Neural progenitor cell (in vitro differentiated cells): ENCODE data around the gene ZNF862. TPM values are rescaled to one million over a fixed set of nuclear protein-coding genes. Genes with fewer than 3 reads are reported as not detected.

Experiments
- DNase-seq: peaks from one replicate; pipeline ENCODE4 v3.0.0-alpha.2; 2016; ENCODE audit warnings: low spot score
- H2AFZ ChIP-seq: fragments of 200-600 bp; sonication (generic); replicated peaks from 2 replicates; pipeline ENCODE4 v1.6.1; 2016; ENCODE audit warnings: antibody characterized with exemption
- H3F3A ChIP-seq: fragments of 200-600 bp; sonication (generic); 2 replicates; pipeline ENCODE4 v1.6.1; 2016; ENCODE audit warnings: antibody characterized with exemption, low read depth
- H3K27ac ChIP-seq: fragments of 200-600 bp; sonication (generic); 2 replicates; pipeline ENCODE4 v1.5.1; 2016; ENCODE audit warnings: mild to moderate bottlenecking
- H3K27me3 ChIP-seq: fragments of 200-600 bp; sonication (generic); 2 replicates; pipeline ENCODE4 v1.6.1; 2016; ENCODE audit warnings: mild to moderate bottlenecking, moderate library complexity
- H3K36me3 ChIP-seq: fragments of 200-600 bp; sonication (generic); 2 replicates; pipeline ENCODE4 v1.5.1; 2016
- H3K4me1 ChIP-seq: fragments of 200-600 bp; sonication (generic); 2 replicates; pipeline ENCODE4 v1.6.1; 2016; ENCODE audit warnings: mixed run types
- H3K4me2 ChIP-seq: fragments of 200-600 bp; sonication (generic); 2 replicates; pipeline ENCODE4 v1.6.1; 2016
- H3K4me3 ChIP-seq: fragments of 200-600 bp; sonication (generic); 2 replicates; pipeline ENCODE4 v1.5.1; 2016
- H3K79me2 ChIP-seq: fragments of 200-600 bp; sonication (generic); 2 replicates; pipeline ENCODE4 v1.6.1; 2016; ENCODE audit warnings: low read depth
- H3K9ac ChIP-seq: fragments of 200-600 bp; sonication (generic); 2 replicates; pipeline ENCODE4 v1.6.1; 2016
- H3K9me3 ChIP-seq: fragments of 200-600 bp; sonication (generic); 2 replicates; pipeline ENCODE4 v1.5.1; 2016; ENCODE audit warnings: low read depth
- H4K20me1 ChIP-seq: fragments of 200-600 bp; sonication (generic); 2 replicates; pipeline ENCODE4 v1.6.1; 2016; ENCODE audit warnings: low read depth
- H3K27ac Mint-ChIP-seq: 3 replicates; pipeline ENCODE4 v1.8.0; 2021; ENCODE audit warnings: mixed read lengths
- H3K27me3 Mint-ChIP-seq: 2 replicates; pipeline ENCODE4 v1.8.0; 2022; ENCODE audit warnings: low read depth, mild to moderate bottlenecking, inconsistent platforms, moderate library complexity, mixed read lengths; ENCODE audit not compliant: insufficient read depth
- H3K36me3 Mint-ChIP-seq: 3 replicates; pipeline ENCODE4 v1.8.0; 2021; ENCODE audit warnings: mixed read lengths
- H3K4me1 Mint-ChIP-seq: 3 replicates; pipeline ENCODE4 v1.8.0; 2021; ENCODE audit warnings: mixed read lengths
- H3K4me3 Mint-ChIP-seq: 3 replicates; pipeline ENCODE4 v1.8.0; 2021; ENCODE audit warnings: mild to moderate bottlenecking, moderate library complexity, mixed read lengths
- H3K9me3 Mint-ChIP-seq: 3 replicates; pipeline ENCODE4 v1.8.0; 2020; ENCODE audit warnings: mixed read lengths
- EZH2 ChIP-seq: fragments of 200-600 bp; sonication (generic); IDR thresholded peaks from 2 replicates; pipeline ENCODE4 v1.6.1; 2017; ENCODE audit warnings: antibody characterized with exemption, mild to moderate bottlenecking, moderate library complexity
- EZH2phosphoT487 ChIP-seq: fragments of 200-600 bp; sonication (generic); IDR thresholded peaks from 2 replicates; pipeline ENCODE4 v1.6.1; 2017; ENCODE audit warnings: antibody characterized with exemption
- total RNA-seq: library from RNA; depleted of rRNA; stranded (reverse); fragments of >200 nt; gene quantifications from 2 replicates; pipeline ENCODE4 v1.2.3, GENCODE V29; 2015; ENCODE audit warnings: low replicate concordance
- TF ChIP-seq, protein P1 (sequence below): fragments of 200-600 bp; sonication (generic); IDR thresholded peaks from 2 replicates; pipeline ENCODE4 v1.5.1; 2017; ENCODE audit warnings: antibody characterized with exemption, mild to moderate bottlenecking

ZNF862 gene
- total RNA-seq, 1 donor from 2014 or later: 5.9 TPM

DNA sequence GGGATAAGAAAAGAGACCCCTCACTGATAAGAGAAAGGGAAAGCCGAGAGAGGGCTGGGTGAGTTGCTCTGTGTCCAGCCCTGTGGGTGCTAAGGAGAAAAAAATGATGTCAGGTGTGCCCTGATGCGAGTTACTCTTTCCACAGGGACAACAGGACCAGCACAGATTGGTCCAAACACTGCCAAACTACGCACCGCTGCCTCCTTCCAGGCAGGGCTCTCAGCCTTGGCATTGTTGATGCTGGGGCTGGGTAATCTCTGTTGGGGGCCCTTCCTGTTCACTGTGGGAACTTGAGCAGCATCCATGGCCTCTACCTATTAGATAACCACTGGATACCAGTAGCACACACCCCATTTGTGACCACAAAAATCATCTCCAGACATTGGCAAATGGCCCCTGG lies 25.3 kb downstream of the ZNF862 start:
- Histone ChIP-seq H3K9ac (no peak overlapping the region), H3K27me3 (no peaks in the 10 kb centered on the region), H3F3A (no peaks in the 10 kb centered on the region), H3K4me1 (no peaks in the 10 kb centered on the region), H3K4me3 (no peak overlapping the region), H4K20me1 (no peaks in the 10 kb centered on the region), H3K9me3 (no peaks in the 10 kb centered on the region), H2AFZ (no peak overlapping the region), H3K27ac (no peak overlapping the region), H3K4me2 (no peak overlapping the region), H3K79me2 (no peaks in the 10 kb centered on the region), H3K36me3 (no peaks in the 10 kb centered on the region)
- Mint-ChIP-seq H3K4me1 (no peaks in the 10 kb centered on the region), H3K36me3 (peaks cover 16% of the 10 kb centered on the region), H3K9me3 (no peaks in the 10 kb centered on the region), H3K27me3 (peaks cover 2% of the 10 kb centered on the region), H3K27ac (no peak overlapping the region), H3K4me3 (no peak overlapping the region)
- TF ChIP-seq, protein P1, sequence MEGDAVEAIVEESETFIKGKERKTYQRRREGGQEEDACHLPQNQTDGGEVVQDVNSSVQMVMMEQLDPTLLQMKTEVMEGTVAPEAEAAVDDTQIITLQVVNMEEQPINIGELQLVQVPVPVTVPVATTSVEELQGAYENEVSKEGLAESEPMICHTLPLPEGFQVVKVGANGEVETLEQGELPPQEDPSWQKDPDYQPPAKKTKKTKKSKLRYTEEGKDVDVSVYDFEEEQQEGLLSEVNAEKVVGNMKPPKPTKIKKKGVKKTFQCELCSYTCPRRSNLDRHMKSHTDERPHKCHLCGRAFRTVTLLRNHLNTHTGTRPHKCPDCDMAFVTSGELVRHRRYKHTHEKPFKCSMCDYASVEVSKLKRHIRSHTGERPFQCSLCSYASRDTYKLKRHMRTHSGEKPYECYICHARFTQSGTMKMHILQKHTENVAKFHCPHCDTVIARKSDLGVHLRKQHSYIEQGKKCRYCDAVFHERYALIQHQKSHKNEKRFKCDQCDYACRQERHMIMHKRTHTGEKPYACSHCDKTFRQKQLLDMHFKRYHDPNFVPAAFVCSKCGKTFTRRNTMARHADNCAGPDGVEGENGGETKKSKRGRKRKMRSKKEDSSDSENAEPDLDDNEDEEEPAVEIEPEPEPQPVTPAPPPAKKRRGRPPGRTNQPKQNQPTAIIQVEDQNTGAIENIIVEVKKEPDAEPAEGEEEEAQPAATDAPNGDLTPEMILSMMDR: no peak
- DNase-seq: no peak

DNA sequence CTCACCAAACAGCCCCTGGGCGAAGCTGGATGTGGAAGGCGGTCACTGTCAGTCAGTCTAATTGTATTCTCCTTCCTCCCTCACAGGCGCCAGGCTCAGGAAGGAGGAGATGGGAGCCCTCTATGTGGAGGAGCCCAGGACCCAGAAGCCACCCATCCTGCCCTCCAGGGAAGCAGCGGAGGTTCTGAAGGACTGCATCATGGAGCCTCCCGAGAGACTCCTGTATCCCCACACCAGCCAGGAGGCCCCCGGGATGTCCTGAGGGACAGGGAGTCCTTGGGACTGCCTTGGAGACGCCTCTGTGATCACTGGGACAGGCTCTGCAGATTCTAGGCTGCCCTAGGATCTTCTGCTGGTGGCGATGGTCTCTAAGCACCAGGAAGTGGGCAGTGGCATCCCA lies 25.8 kb downstream of the ZNF862 start:
- no peak overlapping the region for H3K27ac Mint-ChIP-seq
- H3F3A ChIP-seq: no peaks in the 10 kb centered on the region
- no peak overlapping the region for H2AFZ ChIP-seq
- H3K9ac ChIP-seq: no peak overlapping the region
- no peaks in the 10 kb centered on the region for H4K20me1 ChIP-seq
- H3K27me3 Mint-ChIP-seq: peaks cover 2% of the 10 kb centered on the region
- H3K27ac ChIP-seq: no peak overlapping the region
- no peaks in the 10 kb centered on the region for H3K27me3 ChIP-seq
- H3K9me3 ChIP-seq: no peaks in the 10 kb centered on the region
- no peaks in the 10 kb centered on the region for H3K36me3 ChIP-seq
- TF ChIP-seq EZH2phosphoT487 (no peak), EZH2 (no peak)
- TF ChIP-seq, protein P1: no peak
- no peak for DNase-seq
- no peak overlapping the region for H3K4me3 Mint-ChIP-seq
- no peaks in the 10 kb centered on the region for H3K4me1 Mint-ChIP-seq
- no peaks in the 10 kb centered on the region for H3K79me2 ChIP-seq
- H3K4me3 ChIP-seq: no peak overlapping the region
- H3K36me3 Mint-ChIP-seq: peaks cover 16% of the 10 kb centered on the region
- no peaks in the 10 kb centered on the region for H3K9me3 Mint-ChIP-seq
- no peak overlapping the region for H3K4me2 ChIP-seq
- no peaks in the 10 kb centered on the region for H3K4me1 ChIP-seq

DNA sequence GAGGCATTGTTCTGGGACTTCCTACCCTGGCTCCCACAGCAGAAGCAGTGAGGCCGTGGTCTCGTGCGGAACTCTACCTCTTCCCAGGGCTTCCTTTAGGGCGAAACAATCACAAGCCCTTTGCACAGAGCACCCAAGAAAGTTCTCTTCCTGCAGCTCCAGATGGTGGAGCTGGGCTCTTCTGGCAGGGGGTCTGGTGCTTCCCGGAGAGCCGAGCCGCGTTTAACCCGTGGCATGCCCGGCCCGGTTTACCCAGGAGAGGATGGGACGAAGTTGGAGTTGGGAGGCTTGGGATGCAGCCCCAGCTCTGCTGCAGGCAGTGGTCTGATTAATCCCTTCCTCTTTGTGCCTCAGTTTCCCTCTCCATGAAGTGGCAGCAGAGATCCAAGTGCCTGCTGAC lies 26.6 kb downstream of the ZNF862 start:
- H3K4me3 ChIP-seq: no peak overlapping the region
- H3K27me3 Mint-ChIP-seq: peaks cover 2% of the 10 kb centered on the region
- no peak overlapping the region for H3K27ac ChIP-seq
- no peak overlapping the region for H3K4me3 Mint-ChIP-seq
- no peaks in the 10 kb centered on the region for H3K79me2 ChIP-seq
- TF ChIP-seq, protein P1: no peak
- no peak for TF ChIP-seq EZH2
- no peaks in the 10 kb centered on the region for H3F3A ChIP-seq
- DNase-seq: no peak
- H3K4me1 Mint-ChIP-seq: no peaks in the 10 kb centered on the region
- H3K27me3 ChIP-seq: no peaks in the 10 kb centered on the region
- no peaks in the 10 kb centered on the region for H3K9me3 ChIP-seq
- H3K27ac Mint-ChIP-seq: no peak overlapping the region
- no peak overlapping the region for H2AFZ ChIP-seq
- no peak overlapping the region for H3K4me2 ChIP-seq
- H3K36me3 ChIP-seq: no peaks in the 10 kb centered on the region
- no peak overlapping the region for H3K9ac ChIP-seq
- no peaks in the 10 kb centered on the region for H3K9me3 Mint-ChIP-seq
- peaks cover 17% of the 10 kb centered on the region for H3K36me3 Mint-ChIP-seq
- no peaks in the 10 kb centered on the region for H4K20me1 ChIP-seq
- H3K4me1 ChIP-seq: no peaks in the 10 kb centered on the region

DNA sequence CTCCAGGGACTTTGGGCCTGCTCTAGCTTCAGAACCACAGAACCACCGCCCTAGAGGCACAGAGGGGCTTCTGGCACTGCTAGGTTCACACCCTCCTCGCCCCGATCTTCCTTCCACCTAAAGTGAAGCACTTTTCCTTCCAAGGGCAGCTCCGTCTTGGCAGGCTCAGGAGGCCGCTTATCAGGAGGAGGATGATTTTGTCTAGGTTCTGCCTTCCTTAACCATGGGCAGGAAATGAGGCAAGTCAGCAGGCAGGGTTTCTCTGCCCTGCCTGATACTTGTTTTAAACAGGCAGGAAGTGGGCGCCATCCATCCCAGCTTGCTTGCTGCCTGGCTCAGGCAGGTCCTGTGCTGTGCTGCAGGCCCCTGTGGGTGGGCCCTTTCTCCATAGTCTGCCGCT lies 27.3 kb downstream of the ZNF862 start:
- H3K27me3 Mint-ChIP-seq: peaks cover 4% of the 10 kb centered on the region
- H2AFZ ChIP-seq: no peak overlapping the region
- H3K4me2 ChIP-seq: no peak overlapping the region
- TF ChIP-seq EZH2phosphoT487: no peak
- TF ChIP-seq, protein P1: no peak
- TF ChIP-seq EZH2: no peak
- no peaks in the 10 kb centered on the region for H3F3A ChIP-seq
- H3K27me3 ChIP-seq: no peaks in the 10 kb centered on the region
- H3K36me3 Mint-ChIP-seq: peaks cover 10% of the 10 kb centered on the region
- no peak for DNase-seq
- H3K9me3 ChIP-seq: no peaks in the 10 kb centered on the region
- no peaks in the 10 kb centered on the region for H3K4me1 ChIP-seq
- no peaks in the 10 kb centered on the region for H4K20me1 ChIP-seq
- H3K79me2 ChIP-seq: no peaks in the 10 kb centered on the region
- H3K4me3 ChIP-seq: no peak overlapping the region
- no peak overlapping the region for H3K9ac ChIP-seq
- no peak overlapping the region for H3K27ac Mint-ChIP-seq
- no peak overlapping the region for H3K4me3 Mint-ChIP-seq
- H3K36me3 ChIP-seq: no peaks in the 10 kb centered on the region
- no peaks in the 10 kb centered on the region for H3K4me1 Mint-ChIP-seq
- no peaks in the 10 kb centered on the region for H3K9me3 Mint-ChIP-seq
- H3K27ac ChIP-seq: no peak overlapping the region
